DND-41 (cell line): ENCODE results near the gene EPN1.

Source experiments
- ATAC-seq: fragments of 200-7000 bp; cut with Tn5 transposase; 3 replicates; pipeline ENCODE4 v1.9.1; 2021; ENCODE audit warnings: low read depth; ENCODE audit not compliant: insufficient read depth
- DNase-seq: peaks from one replicate; pipeline ENCODE4 v3.0.0-alpha.2; 2020
- H2AFZ ChIP-seq: 2 replicates; pipeline ENCODE4 v1.6.0; 2012; ENCODE audit warnings: low read depth, low read length
- H3K27ac ChIP-seq: 2 replicates; pipeline ENCODE4 v1.5.1; 2012; ENCODE audit warnings: low read length, inconsistent platforms
- H3K27me3 ChIP-seq: fragments of 200-600 bp; sonication (generic); 2 replicates; pipeline ENCODE4 v1.6.0; 2012; ENCODE audit warnings: low read length, mild to moderate bottlenecking, inconsistent platforms; ENCODE audit not compliant: insufficient read depth, poor library complexity
- H3K36me3 ChIP-seq: 2 replicates; pipeline ENCODE4 v1.5.1; 2012; ENCODE audit warnings: low read length, inconsistent platforms; ENCODE audit not compliant: insufficient read depth
- H3K4me1 ChIP-seq: 2 replicates; pipeline ENCODE4 v1.5.1; 2012; ENCODE audit warnings: mild to moderate bottlenecking, low read length; ENCODE audit not compliant: insufficient read depth
- H3K4me2 ChIP-seq: 2 replicates; pipeline ENCODE4 v1.6.0; 2012; ENCODE audit warnings: mild to moderate bottlenecking, moderate library complexity, low read length, inconsistent platforms; ENCODE audit not compliant: insufficient read depth
- H3K4me3 ChIP-seq, 2 experiments: fragments of 200-600 bp in 1 of 2; shearing (Covaris generic) in 1 of 2; 2 replicates each; pipeline ENCODE4 v1.5.1; 2012 to 2016; ENCODE audit warnings: inconsistent platforms in 2 of 2, low read length in 2 of 2, mild to moderate bottlenecking in 2 of 2, low read depth in 1 of 2, moderate library complexity in 1 of 2
- H3K79me2 ChIP-seq: 2 replicates; pipeline ENCODE4 v1.6.0; 2012; ENCODE audit warnings: low read length, inconsistent platforms; ENCODE audit not compliant: insufficient read depth
- H3K9ac ChIP-seq: 2 replicates; pipeline ENCODE4 v1.6.0; 2012; ENCODE audit warnings: low read depth, mild to moderate bottlenecking, inconsistent platforms, low read length, moderate library complexity
- H3K9me3 ChIP-seq: 2 replicates; pipeline ENCODE4 v1.5.1; 2012; ENCODE audit warnings: low read length, moderate library complexity, mild to moderate bottlenecking, inconsistent platforms; ENCODE audit not compliant: insufficient read depth, severe bottlenecking
- H4K20me1 ChIP-seq: 2 replicates; pipeline ENCODE4 v1.6.0; 2012; ENCODE audit warnings: low read length; ENCODE audit not compliant: insufficient read depth
- EZH2 ChIP-seq: IDR thresholded peaks from 3 replicates; pipeline ENCODE4 v1.6.1; 2012; ENCODE audit warnings: borderline replicate concordance, low read depth, mild to moderate bottlenecking, moderate library complexity, low read length, inconsistent platforms; ENCODE audit not compliant: severe bottlenecking
- TF ChIP-seq, protein P1 (sequence below): IDR thresholded peaks from 2 replicates; pipeline ENCODE4 v1.5.1; 2012; ENCODE audit warnings: borderline replicate concordance, low read length, moderate library complexity, mild to moderate bottlenecking; ENCODE audit not compliant: poor library complexity, severe bottlenecking; ENCODE audit errors: extremely low read depth

Gene EPN1

DNA sequence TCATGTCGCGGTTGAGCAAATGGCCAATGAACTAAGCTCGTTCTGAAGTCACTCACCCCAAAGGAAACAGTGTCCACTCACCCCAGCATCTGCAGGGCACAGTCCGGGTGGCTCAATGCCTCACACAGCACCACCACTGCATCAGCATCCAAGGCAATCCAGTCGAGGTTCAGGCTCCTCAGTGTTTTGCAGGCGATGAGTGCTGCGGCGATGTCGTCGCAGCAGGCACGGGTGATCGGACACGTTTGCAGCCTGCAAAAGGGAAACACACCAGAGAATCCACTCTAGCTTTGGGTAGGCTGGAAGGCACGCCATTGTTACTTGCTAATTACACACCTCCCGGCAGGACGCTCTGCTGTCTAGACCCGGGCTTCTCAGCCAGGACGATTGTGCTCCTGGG, 36.7 kb downstream of the EPN1 start:
- no peak for TF ChIP-seq EZH2
- TF ChIP-seq, protein P1, sequence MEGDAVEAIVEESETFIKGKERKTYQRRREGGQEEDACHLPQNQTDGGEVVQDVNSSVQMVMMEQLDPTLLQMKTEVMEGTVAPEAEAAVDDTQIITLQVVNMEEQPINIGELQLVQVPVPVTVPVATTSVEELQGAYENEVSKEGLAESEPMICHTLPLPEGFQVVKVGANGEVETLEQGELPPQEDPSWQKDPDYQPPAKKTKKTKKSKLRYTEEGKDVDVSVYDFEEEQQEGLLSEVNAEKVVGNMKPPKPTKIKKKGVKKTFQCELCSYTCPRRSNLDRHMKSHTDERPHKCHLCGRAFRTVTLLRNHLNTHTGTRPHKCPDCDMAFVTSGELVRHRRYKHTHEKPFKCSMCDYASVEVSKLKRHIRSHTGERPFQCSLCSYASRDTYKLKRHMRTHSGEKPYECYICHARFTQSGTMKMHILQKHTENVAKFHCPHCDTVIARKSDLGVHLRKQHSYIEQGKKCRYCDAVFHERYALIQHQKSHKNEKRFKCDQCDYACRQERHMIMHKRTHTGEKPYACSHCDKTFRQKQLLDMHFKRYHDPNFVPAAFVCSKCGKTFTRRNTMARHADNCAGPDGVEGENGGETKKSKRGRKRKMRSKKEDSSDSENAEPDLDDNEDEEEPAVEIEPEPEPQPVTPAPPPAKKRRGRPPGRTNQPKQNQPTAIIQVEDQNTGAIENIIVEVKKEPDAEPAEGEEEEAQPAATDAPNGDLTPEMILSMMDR = no peak
- no peaks in the 10 kb centered on the region for H4K20me1 ChIP-seq
- no peak overlapping the region for H3K4me2 ChIP-seq
- DNase-seq (no peak), ATAC-seq (no peak)
- H3K27me3 ChIP-seq = peaks cover 4% of the 10 kb centered on the region
- no peak overlapping the region for H3K4me3 ChIP-seq
- no peak overlapping the region for H2AFZ ChIP-seq
- no peaks in the 10 kb centered on the region for H3K36me3 ChIP-seq
- no peak overlapping the region for H3K9ac ChIP-seq
- no peaks in the 10 kb centered on the region for H3K4me1 ChIP-seq
- no peaks in the 10 kb centered on the region for H3K79me2 ChIP-seq
- H3K27ac ChIP-seq = no peak overlapping the region
- peaks cover 2% of the 10 kb centered on the region for H3K9me3 ChIP-seq

DNA sequence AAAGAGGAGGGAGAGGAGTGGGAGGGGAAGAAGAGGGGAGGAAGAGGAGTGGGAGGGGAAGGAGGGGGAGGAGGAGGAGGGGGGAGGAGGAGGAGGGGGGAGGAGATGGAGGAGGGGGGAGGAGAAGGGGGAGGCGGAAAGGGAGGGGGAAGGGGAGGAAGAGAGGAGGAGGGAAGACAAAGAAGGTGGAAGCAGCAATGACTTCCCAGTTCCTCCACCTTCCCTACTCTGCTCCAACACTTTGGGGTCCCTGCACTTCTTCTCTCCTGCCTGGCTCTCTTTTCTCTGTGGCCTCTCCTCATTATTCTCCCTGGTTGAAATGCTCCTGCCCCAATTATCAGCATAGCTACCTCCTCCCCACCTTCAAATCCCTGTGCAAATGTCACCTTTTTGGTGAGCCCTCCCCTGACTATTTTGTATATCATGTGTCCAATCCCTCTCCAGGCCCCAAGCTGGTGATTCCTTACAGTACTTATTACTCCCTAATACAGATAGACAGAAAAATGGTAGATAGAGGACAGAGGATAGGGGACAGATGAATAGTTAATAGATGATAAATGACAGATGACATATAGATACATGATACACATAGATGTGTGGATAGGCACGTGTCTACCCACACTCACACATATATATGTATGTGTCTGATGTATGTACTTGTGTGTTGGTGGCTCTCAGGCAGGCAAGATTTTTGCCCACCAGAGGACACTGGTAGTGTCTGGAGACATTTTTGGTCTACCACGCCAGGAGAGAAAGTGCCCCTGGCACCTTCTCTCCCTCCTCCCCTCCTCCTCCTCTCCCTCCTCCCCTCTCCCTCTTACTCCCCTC, 38.0 kb downstream of the EPN1 start:
- no peak overlapping the region for H3K4me3 ChIP-seq

DNA sequence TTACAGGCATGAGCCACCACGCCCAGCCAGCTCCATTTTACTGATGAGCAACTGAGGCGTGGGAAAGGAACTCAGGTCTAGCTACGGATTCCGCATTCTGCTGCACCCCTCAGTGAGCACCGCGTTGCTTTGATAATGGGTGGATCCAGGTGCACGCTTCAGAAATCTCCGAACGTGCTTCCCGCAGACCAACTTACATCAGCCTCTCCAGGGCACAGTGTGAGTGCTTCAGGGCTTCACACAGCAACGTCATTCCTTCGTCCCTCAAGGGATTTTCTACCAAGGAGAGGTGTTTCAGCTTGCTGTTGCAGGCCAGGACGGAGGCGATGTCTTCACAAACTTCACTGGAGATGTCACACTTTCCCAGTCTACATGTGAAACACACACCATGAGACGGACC, 41.5 kb downstream of the EPN1 start:
- TF ChIP-seq, protein P1 = no peak
- no peak for TF ChIP-seq EZH2
- H3K79me2 ChIP-seq = no peaks in the 10 kb centered on the region
- peaks cover 4% of the 10 kb centered on the region for H3K27me3 ChIP-seq
- no peak overlapping the region for H3K27ac ChIP-seq
- H3K4me2 ChIP-seq = no peak overlapping the region
- no peaks in the 10 kb centered on the region for H3K4me1 ChIP-seq
- H3K36me3 ChIP-seq = no peaks in the 10 kb centered on the region
- peaks cover 10% of the 10 kb centered on the region for H3K9me3 ChIP-seq
- H3K9ac ChIP-seq = no peak overlapping the region
- H2AFZ ChIP-seq = no peak overlapping the region
- no peaks in the 10 kb centered on the region for H4K20me1 ChIP-seq
- H3K4me3 ChIP-seq = no peak overlapping the region
- no peak for ATAC-seq
- DNase-seq = no peak

More for the DNA sequence above, 38.0 kb downstream of the EPN1 start:
- no peak for ATAC-seq
- DNase-seq = no peak
- Histone ChIP-seq H3K27ac (no peak overlapping the region), H3K4me1 (no peaks in the 10 kb centered on the region), H3K9ac (no peak overlapping the region), H2AFZ (no peak overlapping the region), H3K36me3 (no peaks in the 10 kb centered on the region), H3K27me3 (peaks cover 8% of the 10 kb centered on the region), H3K79me2 (no peaks in the 10 kb centered on the region), H3K4me2 (no peak overlapping the region), H3K9me3 (peaks cover 2% of the 10 kb centered on the region), H4K20me1 (no peaks in the 10 kb centered on the region)
- no peak for TF ChIP-seq EZH2
- TF ChIP-seq, protein P1 = no peak
